Stimulated activated naive CD4-positive, alpha-beta T cell treated with Interleukin-2 at 50 U/mL for 16 hours (primary cell): ENCODE results near the gene PRMT6.

ENCODE experiments used
- DNase-seq: peaks from one replicate; lab custom pipeline; 2025; lab: John Stamatoyannopoulos, UW

Gene PRMT6

GRCh38 chr1:107095647-107096046 lies 39.2 kb downstream of the PRMT6 start:
- no peak for DNase-seq

DNA sequence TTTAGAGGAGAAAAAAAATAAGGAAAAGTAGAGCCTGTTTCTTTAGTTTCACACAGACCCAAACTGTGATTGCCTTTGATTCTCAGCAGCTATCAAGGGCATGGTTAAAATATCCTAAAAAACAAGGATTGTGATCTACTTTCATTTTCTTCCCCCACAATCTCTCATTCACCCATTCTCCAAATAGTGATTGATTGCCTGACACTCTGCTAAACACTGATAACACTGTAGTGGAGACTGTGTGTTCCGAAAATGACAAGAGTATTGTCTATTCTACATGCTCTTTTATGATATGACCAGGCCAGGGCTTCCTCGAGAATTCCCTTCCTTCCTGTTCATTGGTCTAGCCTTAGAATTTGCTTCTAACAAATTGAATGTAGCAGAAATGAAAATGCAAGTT lies 40.2 kb downstream of the PRMT6 start:
- DNase-seq: no peak

DNA sequence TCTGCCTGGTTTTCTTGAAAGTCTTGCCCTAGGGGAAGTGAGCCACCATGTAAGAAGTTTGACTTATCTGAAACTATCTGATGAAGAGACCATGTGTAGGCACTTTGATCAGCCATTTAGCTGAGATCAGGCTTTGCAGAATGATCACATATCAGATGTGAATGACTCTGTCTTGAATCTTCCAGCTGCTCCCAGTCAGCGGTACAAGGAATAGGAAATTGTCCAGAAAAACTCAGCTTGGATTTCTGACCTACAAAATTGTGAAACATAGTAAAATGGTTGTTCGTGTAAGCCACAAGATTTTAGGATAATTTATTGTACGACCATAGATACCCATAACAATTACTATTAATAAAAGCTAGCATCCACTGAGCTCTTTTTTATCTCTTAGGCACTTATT lies 42.5 kb downstream of the PRMT6 start:
- no peak for DNase-seq

GRCh38 chr1:107100331-107100984 lies 44.0 kb downstream of the PRMT6 start:
- DNase-seq: no peak

DNA sequence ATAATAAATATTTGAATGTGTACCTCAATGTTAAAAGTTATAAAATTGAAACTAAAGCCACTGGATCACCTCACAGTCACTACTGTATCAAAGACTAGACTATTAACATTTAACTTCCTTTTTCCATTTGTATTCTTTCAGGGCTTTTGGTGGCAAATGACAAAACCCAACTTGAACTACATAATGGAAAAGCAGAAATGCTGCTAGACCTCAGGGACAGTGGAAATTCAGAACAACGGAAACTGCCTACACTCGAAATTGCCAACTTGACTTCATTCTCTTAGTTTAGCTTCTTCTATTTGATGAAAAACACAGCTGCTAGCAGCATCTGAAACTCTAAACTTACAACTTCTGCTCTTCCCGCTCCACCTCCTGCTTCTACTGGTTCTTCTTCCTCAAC lies 49.4 kb downstream of the PRMT6 start:
- no peak for DNase-seq
